GM18861 (cell line): Measurements from ENCODE around the gene ARHGAP4.

Experiments used
- ATAC-seq: cut with Tn5 transposase; IDR thresholded peaks from one replicate; pipeline ENCODE4 v1.9.1; 2021; ENCODE audit not compliant: unreplicated experiment

ARHGAP4 gene

DNA sequence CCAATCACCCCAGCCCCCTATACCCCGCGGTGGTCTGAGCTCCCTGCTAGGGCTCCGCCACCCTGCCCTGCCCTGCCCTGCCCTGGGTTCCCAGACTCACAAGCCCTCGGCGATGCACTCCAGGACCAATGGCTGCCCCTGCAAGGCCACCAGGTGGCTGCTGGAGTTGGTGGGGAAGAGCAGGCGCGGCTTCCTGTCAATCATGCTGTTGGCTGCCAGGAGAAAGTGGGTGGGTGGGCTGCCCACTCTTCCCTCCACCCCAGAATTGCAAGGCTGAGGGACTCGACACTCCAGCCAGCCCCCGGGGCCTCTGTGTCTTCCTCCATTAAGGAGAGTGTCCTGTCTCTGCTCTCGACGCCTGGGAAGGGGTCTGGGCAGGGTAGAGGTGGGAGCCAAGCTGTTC is 55.8 kb downstream of the ARHGAP4 start:
- ATAC-seq, result no peak

DNA sequence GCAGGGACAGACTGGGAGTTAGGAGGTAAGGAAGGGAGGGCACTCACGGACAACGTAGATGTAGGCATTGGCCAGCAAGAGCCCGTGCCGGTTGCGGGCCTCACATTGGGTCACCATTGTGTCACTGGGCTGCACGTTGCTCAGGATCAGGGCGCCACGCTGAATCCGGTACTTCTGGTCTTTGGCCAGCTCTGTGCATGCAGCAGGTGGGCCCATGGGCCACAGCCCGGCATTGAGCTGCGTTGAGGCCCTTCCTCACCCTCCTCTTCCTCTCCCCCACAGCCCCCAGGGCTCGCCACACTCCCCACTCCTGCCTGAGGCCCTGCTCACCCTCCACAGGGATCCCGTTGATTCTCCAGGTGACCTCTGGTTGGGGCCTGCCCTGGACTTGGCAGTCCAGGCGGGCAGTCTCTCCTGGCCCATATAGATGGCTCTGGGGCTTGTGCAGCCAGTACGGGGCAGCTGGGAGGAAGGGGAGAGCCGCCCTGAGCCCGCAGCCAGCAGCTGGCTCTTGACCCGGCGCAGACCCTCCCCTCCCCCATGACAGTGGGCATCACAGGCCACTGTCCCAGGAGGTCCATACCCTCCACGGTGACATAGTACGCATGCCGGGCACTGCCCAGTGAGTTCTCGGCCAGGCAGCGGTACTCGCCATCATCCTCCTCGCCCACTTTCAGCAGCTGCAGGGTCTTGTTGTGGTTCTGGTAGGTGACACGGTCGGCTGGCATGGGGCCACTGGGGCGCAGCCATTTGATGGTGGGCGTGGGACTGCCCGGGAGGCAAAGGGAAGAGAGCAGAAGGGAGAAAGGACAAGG is 56.4 kb downstream of the ARHGAP4 start:
- ATAC-seq, result no peak

- no peak for ATAC-seq
These were observed 57.2 kb downstream of the ARHGAP4 start for GRCh38 chrX:153868576-153869472.

GRCh38 chrX:153867671-153868070 is 58.4 kb downstream of the ARHGAP4 start:
- no peak for ATAC-seq

GRCh38 chrX:153867139-153867538 is 58.9 kb downstream of the ARHGAP4 start:
- ATAC-seq, result no peak

- no peak for ATAC-seq
These were observed 59.6 kb downstream of the ARHGAP4 start for GRCh38 chrX:153866302-153867019.

DNA sequence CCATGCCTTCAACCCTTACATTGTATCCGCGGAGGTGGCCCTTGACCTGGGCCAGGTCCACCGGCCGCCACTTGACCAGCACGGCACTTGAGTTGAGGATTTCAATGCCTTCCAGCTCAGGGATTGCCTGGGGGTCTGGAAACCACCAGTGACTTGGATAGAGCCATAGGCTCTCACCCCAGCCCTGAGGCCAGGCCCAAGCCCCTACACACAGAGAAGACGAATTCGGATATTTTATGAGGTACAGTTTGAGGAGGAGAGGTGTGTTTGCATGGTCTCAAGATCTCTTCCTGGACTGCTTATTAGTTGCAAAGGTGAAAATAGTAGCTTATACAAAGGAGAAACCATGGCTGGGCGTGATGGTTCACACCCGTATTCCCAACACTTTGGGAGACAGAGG is 60.4 kb downstream of the ARHGAP4 start:
- ATAC-seq, result no peak

GRCh38 chrX:153865321-153865580 is 60.8 kb downstream of the ARHGAP4 start:
- no peak for ATAC-seq

- no peak for ATAC-seq
These were observed 61.3 kb downstream of the ARHGAP4 start for GRCh38 chrX:153864561-153865320.

DNA sequence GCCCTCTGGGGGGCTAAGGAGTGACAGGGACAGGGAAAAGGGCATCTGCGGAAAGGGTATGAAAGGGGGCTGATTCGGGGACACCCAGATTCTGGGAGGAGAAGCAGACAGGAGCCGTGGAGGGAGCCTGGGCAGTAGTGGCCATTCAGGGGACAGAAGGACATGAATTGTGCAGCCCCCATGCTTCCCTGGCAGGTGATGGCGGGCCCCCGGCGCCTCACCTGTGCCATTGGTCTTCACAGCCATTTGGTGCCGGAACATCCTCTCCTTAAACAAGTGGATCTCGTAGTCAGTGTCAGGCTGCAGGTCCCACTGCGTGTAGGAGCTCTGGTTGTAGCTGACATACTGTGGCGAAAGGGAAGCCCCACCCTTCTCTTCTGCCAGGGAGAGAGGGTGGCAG is 62.0 kb downstream of the ARHGAP4 start:
- ATAC-seq, result no peak

- ATAC-seq, result no peak
These were observed 62.6 kb downstream of the ARHGAP4 start for GRCh38 chrX:153863251-153863991.

GRCh38 chrX:153862369-153863250 is 63.5 kb downstream of the ARHGAP4 start:
- ATAC-seq, result no peak

DNA sequence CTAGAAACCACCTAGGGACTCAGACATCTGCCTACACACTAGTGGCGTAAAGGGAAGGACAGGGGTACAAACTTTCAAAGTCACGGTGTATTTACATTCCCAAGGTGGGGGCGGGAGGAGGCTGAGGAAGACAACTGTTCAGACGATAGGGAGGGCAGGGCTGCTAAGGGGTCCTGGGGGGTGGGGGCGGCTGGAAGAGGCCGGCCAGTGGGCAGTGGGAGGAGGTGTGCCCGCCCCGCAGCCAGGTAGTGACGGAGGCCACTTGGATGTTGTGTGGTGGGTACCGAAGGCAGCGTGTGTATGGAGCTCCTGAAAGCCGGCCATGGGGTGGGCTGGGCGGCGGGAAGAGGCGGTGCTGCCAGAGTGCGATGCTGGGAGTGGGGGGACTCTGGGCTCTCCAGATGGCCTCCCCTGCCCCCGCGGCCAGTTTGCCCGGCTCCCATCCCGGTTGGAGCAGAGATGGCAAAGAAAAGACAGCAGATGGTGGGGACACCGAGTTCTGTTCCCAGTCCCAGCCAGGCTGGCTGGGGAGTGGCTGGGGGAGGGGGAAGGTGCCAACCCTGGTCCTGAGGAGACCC is 64.2 kb downstream of the ARHGAP4 start:
- no peak for ATAC-seq

GRCh38 chrX:153861151-153861550 is 64.9 kb downstream of the ARHGAP4 start:
- ATAC-seq, result no peak
